Subcutaneous abdominal adipose tissue (tissue), 5 donors: ENCODE data around the gene FZD7.

ENCODE experiments used
- H3K27ac ChIP-seq: one replicate; pipeline ENCODE4 v1.7.0; 2013; ENCODE audit warnings: low read depth, mild to moderate bottlenecking, inconsistent platforms, low read length, moderate library complexity
- H3K27me3 ChIP-seq, 5 donors: one replicate each; pipeline ENCODE4 v1.7.0; 2013; ENCODE audit warnings: low read length in 5 of 5, inconsistent platforms in 1 of 5; ENCODE audit not compliant: control insufficient read depth in 5 of 5, insufficient read depth in 4 of 5
- H3K36me3 ChIP-seq, 5 donors: one replicate each; pipeline ENCODE4 v1.7.0; 2013; ENCODE audit warnings: low read length in 5 of 5; ENCODE audit not compliant: control insufficient read depth in 5 of 5, insufficient read depth in 5 of 5
- H3K4me1 ChIP-seq, 5 donors: one replicate each; pipeline ENCODE4 v1.7.0; 2013; ENCODE audit warnings: low read length in 5 of 5, mild to moderate bottlenecking in 3 of 5, moderate library complexity in 1 of 5; ENCODE audit not compliant: control insufficient read depth in 5 of 5, insufficient read depth in 5 of 5
- H3K4me3 ChIP-seq, 5 donors: one replicate each; pipeline ENCODE4 v1.7.0; 2013; ENCODE audit warnings: low read length in 5 of 5, low read depth in 1 of 5
- H3K9ac ChIP-seq, 5 donors: one replicate each; pipeline ENCODE4 v1.7.0; 2013; ENCODE audit warnings: low read length in 5 of 5, mild to moderate bottlenecking in 4 of 5, moderate library complexity in 3 of 5
- H3K9me3 ChIP-seq, 5 donors: one replicate each; pipeline ENCODE4 v1.7.0; 2013; ENCODE audit warnings: low read length in 5 of 5; ENCODE audit not compliant: control insufficient read depth in 5 of 5
- donor health status: healthy.
- donor health status: healthy.
- donor health status: healthy.
- donor health status: healthy.
- donor health status: healthy.

Gene FZD7

GRCh38 chr2:202009019-202009481, 24.6 kb upstream of the FZD7 start:
- Histone ChIP-seq H3K27me3 (peaks cover 0 to 6% (median 5%) of the 10 kb centered on the region in 5 donors), H3K4me3 (no peak overlapping the region), H3K9me3 (no peaks in the 10 kb centered on the region), H3K27ac (no peak overlapping the region), H3K36me3 (no peaks in the 10 kb centered on the region), H3K4me1 (peaks cover 0 to 16% (median 11%) of the 10 kb centered on the region in 5 donors), H3K9ac (no peak overlapping the region)

- H3K4me3 ChIP-seq: no peak overlapping the region
- H3K27me3 ChIP-seq: peaks cover 0 to 9% (median 6%) of the 10 kb centered on the region in 5 donors
- no peak overlapping the region for H3K27ac ChIP-seq
- no peaks in the 10 kb centered on the region for H3K36me3 ChIP-seq
- H3K4me1 ChIP-seq: peaks cover 0 to 16% (median 11%) of the 10 kb centered on the region in 5 donors
- H3K9ac ChIP-seq: no peak overlapping the region
- H3K9me3 ChIP-seq: no peaks in the 10 kb centered on the region
Observed at GRCh38 chr2:202009581-202009980, 24.1 kb upstream of the FZD7 start.

- Histone ChIP-seq H3K9me3 (no peaks in the 10 kb centered on the region), H3K27me3 (peaks cover 0 to 13% (median 8%) of the 10 kb centered on the region in 5 donors), H3K9ac (no peak overlapping the region), H3K4me3 (no peak overlapping the region), H3K4me1 (peaks cover 0 to under 1% (median 0%) of the 10 kb centered on the region in 5 donors), H3K27ac (no peak overlapping the region), H3K36me3 (no peaks in the 10 kb centered on the region)
Observed at GRCh38 chr2:202014318-202014717, 19.3 kb upstream of the FZD7 start.

GRCh38 chr2:202014759-202015211, 18.9 kb upstream of the FZD7 start:
- H3K27me3 ChIP-seq: peaks cover 3 to 13% (median 8%) of the 10 kb centered on the region in 5 donors
- no peak overlapping the region for H3K4me3 ChIP-seq
- H3K27ac ChIP-seq: no peak overlapping the region
- H3K36me3 ChIP-seq: no peaks in the 10 kb centered on the region
- no peaks in the 10 kb centered on the region for H3K9me3 ChIP-seq
- H3K4me1 ChIP-seq: no peaks in the 10 kb centered on the region
- no peak overlapping the region for H3K9ac ChIP-seq

- Histone ChIP-seq H3K9me3 (no peaks in the 10 kb centered on the region), H3K9ac (no peak overlapping the region), H3K4me1 (no peaks in the 10 kb centered on the region)
Observed at GRCh38 chr2:202015471-202015870, 18.2 kb upstream of the FZD7 start.

GRCh38 chr2:202016579-202017227, 17.0 kb upstream of the FZD7 start:
- Histone ChIP-seq H3K36me3 (no peaks in the 10 kb centered on the region), H3K27ac (no peak overlapping the region), H3K27me3 (peaks cover 6 to 9% (median 7%) of the 10 kb centered on the region in 5 donors), H3K4me3 (no peak overlapping the region), H3K9ac (no peak overlapping the region), H3K4me1 (no peaks in the 10 kb centered on the region), H3K9me3 (no peaks in the 10 kb centered on the region)

More at GRCh38 chr2:202015471-202015870, 18.2 kb upstream of the FZD7 start:
- H3K27me3 ChIP-seq: peaks cover 6 to 13% (median 10%) of the 10 kb centered on the region in 5 donors
- H3K27ac ChIP-seq: no peak overlapping the region
- H3K4me3 ChIP-seq: no peak overlapping the region
- no peaks in the 10 kb centered on the region for H3K36me3 ChIP-seq

- Histone ChIP-seq H3K36me3 (no peaks in the 10 kb centered on the region), H3K4me3 (no peak overlapping the region), H3K27ac (no peak overlapping the region), H3K9me3 (no peaks in the 10 kb centered on the region), H3K9ac (no peak overlapping the region), H3K4me1 (no peaks in the 10 kb centered on the region), H3K27me3 (peaks cover 6 to 9% (median 7%) of the 10 kb centered on the region in 5 donors)
Observed at GRCh38 chr2:202017940-202018339, 15.7 kb upstream of the FZD7 start.

- Histone ChIP-seq H3K9ac (no peak overlapping the region), H3K4me3 (no peak overlapping the region), H3K9me3 (no peaks in the 10 kb centered on the region), H3K27ac (no peak overlapping the region), H3K4me1 (no peaks in the 10 kb centered on the region), H3K27me3 (peaks cover 6 to 9% (median 7%) of the 10 kb centered on the region in 5 donors), H3K36me3 (no peaks in the 10 kb centered on the region)
Observed at GRCh38 chr2:202018950-202019349, 14.7 kb upstream of the FZD7 start.

- Histone ChIP-seq H3K27me3 (peaks cover 1 to 7% (median 6%) of the 10 kb centered on the region in 5 donors), H3K9ac (no peak overlapping the region), H3K4me3 (no peak overlapping the region), H3K9me3 (no peaks in the 10 kb centered on the region), H3K4me1 (no peaks in the 10 kb centered on the region), H3K36me3 (no peaks in the 10 kb centered on the region), H3K27ac (no peak overlapping the region)
Observed at GRCh38 chr2:202019689-202020450, 13.8 kb upstream of the FZD7 start.

- no peaks in the 10 kb centered on the region for H3K4me1 ChIP-seq
- no peak overlapping the region for H3K9ac ChIP-seq
- no peak overlapping the region for H3K4me3 ChIP-seq
- no peaks in the 10 kb centered on the region for H3K9me3 ChIP-seq
- peaks cover 0 to 6% (median 3%) of the 10 kb centered on the region in 5 donors for H3K27me3 ChIP-seq
- H3K27ac ChIP-seq: no peak overlapping the region
- H3K36me3 ChIP-seq: no peaks in the 10 kb centered on the region
Observed at GRCh38 chr2:202022755-202023154, 10.9 kb upstream of the FZD7 start.
